ENCODE results near the gene IL32. TPM values are rescaled to one million over a fixed set of nuclear protein-coding genes. Genes with fewer than 3 reads are reported as not detected.

Gene IL32
- total RNA-seq, 3 donors from 2014 or later: 585 to 715 (median 696) TPM

- Mint-ChIP-seq H3K36me3 (ENCODE audit: insufficient read depth) (peaks cover 4% of the 10 kb centered on the region), H3K4me3 (no peak overlapping the region), H3K27me3 (ENCODE audit: low read depth) (peaks cover 7% of the 10 kb centered on the region), H3K9me3 (no peaks in the 10 kb centered on the region), H3K4me1 (ENCODE audit: low read depth) (no peaks in the 10 kb centered on the region)
- DNase-seq (no peak), ATAC-seq (no peak)
Observed at GRCh38 chr16:3112881-3113574, 47.6 kb downstream of the IL32 start.

GRCh38 chr16:3113765-3114479 lies 48.5 kb downstream of the IL32 start:
- no peaks in the 10 kb centered on the region for H3K9me3 Mint-ChIP-seq
- peaks cover 7% of the 10 kb centered on the region for H3K27me3 Mint-ChIP-seq (ENCODE audit: low read depth)
- ATAC-seq: no peak
- H3K36me3 Mint-ChIP-seq (ENCODE audit: insufficient read depth): peaks cover 4% of the 10 kb centered on the region
- H3K4me3 Mint-ChIP-seq: no peak overlapping the region
- no peaks in the 10 kb centered on the region for H3K4me1 Mint-ChIP-seq (ENCODE audit: low read depth)
- DNase-seq: no peak

DNA sequence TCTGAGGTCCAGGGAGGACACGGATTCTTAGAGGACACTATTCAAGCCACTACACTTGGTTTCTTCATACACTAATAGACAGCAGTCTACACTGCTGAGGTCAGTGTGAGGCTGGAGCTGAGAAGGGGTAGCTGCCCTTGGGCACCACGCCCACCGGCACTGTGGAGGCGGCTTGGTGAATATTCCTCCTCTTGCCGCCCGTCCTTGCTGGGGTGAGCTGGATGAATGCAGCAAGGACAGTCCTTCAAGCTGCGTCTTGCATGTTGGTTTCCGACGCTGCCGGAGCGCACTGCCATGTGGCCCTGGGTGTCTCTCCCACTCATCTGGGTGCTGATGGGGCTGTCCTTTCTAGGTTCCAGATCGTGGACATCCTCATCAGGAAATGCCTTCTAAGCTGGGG lies 49.6 kb downstream of the IL32 start:
- peaks cover 7% of the 10 kb centered on the region for H3K27me3 Mint-ChIP-seq (ENCODE audit: low read depth)
- DNase-seq: no peak
- ATAC-seq: no peak
- H3K4me1 Mint-ChIP-seq (ENCODE audit: low read depth): no peaks in the 10 kb centered on the region
- no peaks in the 10 kb centered on the region for H3K9me3 Mint-ChIP-seq
- H3K4me3 Mint-ChIP-seq: no peak overlapping the region
- peaks cover 4% of the 10 kb centered on the region for H3K36me3 Mint-ChIP-seq (ENCODE audit: insufficient read depth)

- H3K4me3 Mint-ChIP-seq: no peak overlapping the region
- DNase-seq: no peak
- peaks cover 4% of the 10 kb centered on the region for H3K36me3 Mint-ChIP-seq (ENCODE audit: insufficient read depth)
- ATAC-seq: no peak
- H3K27me3 Mint-ChIP-seq (ENCODE audit: low read depth): peaks cover 7% of the 10 kb centered on the region
- H3K4me1 Mint-ChIP-seq (ENCODE audit: low read depth): no peaks in the 10 kb centered on the region
- H3K9me3 Mint-ChIP-seq: no peaks in the 10 kb centered on the region
Observed at GRCh38 chr16:3115561-3115960, 50.1 kb downstream of the IL32 start.

DNA sequence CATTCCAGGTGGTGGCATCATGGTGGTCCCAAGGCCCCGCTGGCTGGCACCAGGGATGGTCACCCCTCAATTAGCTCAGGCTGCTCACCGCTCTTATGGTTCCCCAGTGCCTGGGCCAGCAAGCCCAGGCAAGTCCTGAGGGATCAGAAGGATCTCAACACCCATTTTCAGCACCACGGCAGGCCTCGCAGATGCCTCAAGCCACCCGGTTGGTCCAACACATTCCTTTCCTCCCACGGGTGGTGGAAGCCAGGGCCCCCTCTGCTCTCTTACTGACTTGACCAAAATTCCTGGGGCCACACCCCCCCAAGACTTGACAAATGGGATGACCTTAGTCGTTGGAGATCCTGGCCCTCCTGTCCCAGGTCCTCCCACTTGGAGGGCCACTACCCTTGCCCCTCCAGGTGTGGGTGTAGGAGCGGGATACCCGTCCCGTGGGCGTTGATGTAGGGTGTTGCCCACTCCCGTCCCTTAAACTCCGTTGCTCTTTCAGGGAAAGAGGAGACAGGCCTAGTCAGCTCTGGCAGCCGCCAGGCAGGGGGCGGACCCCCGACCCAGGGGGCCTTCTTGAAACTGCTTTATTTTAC lies 52.9 kb downstream of the IL32 start:
- no peaks in the 10 kb centered on the region for H3K4me1 Mint-ChIP-seq (ENCODE audit: low read depth)
- ATAC-seq (no peak), DNase-seq (no peak)
- peaks cover 2% of the 10 kb centered on the region for H3K27me3 Mint-ChIP-seq (ENCODE audit: low read depth)
- no peak overlapping the region for H3K4me3 Mint-ChIP-seq
- peaks cover 4% of the 10 kb centered on the region for H3K36me3 Mint-ChIP-seq (ENCODE audit: insufficient read depth)
- H3K9me3 Mint-ChIP-seq: no peaks in the 10 kb centered on the region

DNA sequence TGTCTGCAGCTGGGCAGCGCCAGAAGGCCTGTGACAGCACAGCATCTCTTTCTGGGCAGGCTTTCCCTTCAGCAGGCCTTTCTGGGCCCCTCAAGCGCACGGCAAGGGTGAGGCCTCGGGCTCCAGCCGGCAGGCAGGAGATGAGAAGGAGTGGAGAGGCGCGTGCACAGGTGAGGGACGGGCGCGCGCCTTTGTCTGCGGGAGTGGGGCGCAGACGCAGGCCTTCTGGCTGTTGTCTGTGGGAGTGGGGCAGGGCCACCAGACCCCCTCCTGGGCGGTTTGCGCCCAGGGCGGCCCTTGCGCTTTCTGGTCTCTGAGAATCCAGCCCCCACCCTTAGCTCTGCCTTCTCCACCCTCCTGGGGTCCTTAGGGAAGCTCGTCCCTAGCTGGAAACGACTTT lies 53.4 kb downstream of the IL32 start:
- no peaks in the 10 kb centered on the region for H3K27me3 Mint-ChIP-seq (ENCODE audit: low read depth)
- ATAC-seq: no peak
- peaks cover 4% of the 10 kb centered on the region for H3K36me3 Mint-ChIP-seq (ENCODE audit: insufficient read depth)
- peaks cover 5% of the 10 kb centered on the region for H3K4me1 Mint-ChIP-seq (ENCODE audit: low read depth)
- no peak overlapping the region for H3K4me3 Mint-ChIP-seq
- no peak for DNase-seq
- no peaks in the 10 kb centered on the region for H3K9me3 Mint-ChIP-seq

Other genes with a start within 250 kb of the IL32 start
- gene PRSS21, start 248.4 kb upstream of the IL32 start, total RNA-seq: 10 to 100 TPM in 2 of 3 donors, 1 to 10 TPM in 1; 8.9 to 16.1 (median 13.2) TPM
- under 1 TPM in 1 of 3 donors, not detected in 2; 0.33 TPM for gene ZG16B, start 235.3 kb upstream of the IL32 start, total RNA-seq
- under 1 TPM in 1 of 3 donors, not detected in 2; 0.37 TPM for gene PRSS22, start 207.5 kb upstream of the IL32 start, total RNA-seq
- 10 to 100 TPM; 25.7 to 28.7 (median 28.5) TPM for gene FLYWCH2, start 182.4 kb upstream of the IL32 start, total RNA-seq
- 10 to 100 TPM; 39.8 to 47.9 (median 46.8) TPM for gene FLYWCH1, start 153.7 kb upstream of the IL32 start, total RNA-seq
- under 1 TPM in 2 of 3 donors, not detected in 1; 0.11 TPM for gene KREMEN2, start 101.4 kb upstream of the IL32 start, total RNA-seq
- 10 to 100 TPM; 17.4 to 24.9 (median 22.6) TPM for gene PAQR4, start 96.3 kb upstream of the IL32 start, total RNA-seq
- 10 to 100 TPM; 53.1 to 79.1 (median 66.0) TPM for gene PKMYT1, start 85.2 kb upstream of the IL32 start, total RNA-seq
- gene CLDN9, start 52.7 kb upstream of the IL32 start, total RNA-seq: not detected
- under 1 TPM; 0.18 to 0.30 (median 0.22) TPM for gene CLDN6, start 47.5 kb upstream of the IL32 start, total RNA-seq
- gene TNFRSF12A, start 45.3 kb upstream of the IL32 start, total RNA-seq: 1 to 10 TPM; 4.2 to 6.9 (median 5.1) TPM
- gene HCFC1R1, start 41.7 kb upstream of the IL32 start, total RNA-seq: 10 to 100 TPM; 32.7 to 36.9 (median 33.9) TPM
- 10 to 100 TPM; 70.4 to 86.3 (median 71.7) TPM for gene THOC6, start 41.6 kb upstream of the IL32 start, total RNA-seq
- under 1 TPM in 1 of 3 donors, not detected in 2; 0.05 TPM for gene BICDL2, start 28.7 kb upstream of the IL32 start, total RNA-seq
- under 1 TPM; 0.46 to 0.84 (median 0.66) TPM for gene MMP25, start 19.1 kb upstream of the IL32 start, total RNA-seq
- gene ZSCAN10, start 33.7 kb downstream of the IL32 start, total RNA-seq: under 1 TPM in 2 of 3 donors, not detected in 1; 0.11 TPM
- gene ZNF205, start 46.9 kb downstream of the IL32 start, total RNA-seq: under 1 TPM in 2 of 3 donors, not detected in 1; 0.18 to 0.57 TPM
- 10 to 100 TPM in 1 of 3 donors, 1 to 10 TPM in 2; 9.8 to 12.0 (median 9.9) TPM for gene ZNF213, start 69.4 kb downstream of the IL32 start, total RNA-seq
- gene OR1F1, start 122.6 kb downstream of the IL32 start, total RNA-seq: not detected
- 1 to 10 TPM; 9.0 to 9.7 (median 9.6) TPM for gene ZNF200, start 169.5 kb downstream of the IL32 start, total RNA-seq
- gene MEFV, start 191.0 kb downstream of the IL32 start, total RNA-seq: under 1 TPM in 1 of 3 donors, not detected in 2; 0.14 TPM
- 10 to 100 TPM; 39.7 to 44.5 (median 41.5) TPM for gene ZNF263, start 217.9 kb downstream of the IL32 start, total RNA-seq
- 1 to 10 TPM; 1.7 to 3.2 (median 2.1) TPM for gene TIGD7, start 239.8 kb downstream of the IL32 start, total RNA-seq
- 10 to 100 TPM; 20.9 to 23.1 (median 21.9) TPM for gene ZNF75A, start 239.9 kb downstream of the IL32 start, total RNA-seq